ENCODE results near the gene KIAA1614. TPM values are rescaled to one million over a fixed set of nuclear protein-coding genes. Genes with fewer than 3 reads are reported as not detected.

KIAA1614 gene
- total RNA-seq, 1 donor: 10.6 TPM

DNA sequence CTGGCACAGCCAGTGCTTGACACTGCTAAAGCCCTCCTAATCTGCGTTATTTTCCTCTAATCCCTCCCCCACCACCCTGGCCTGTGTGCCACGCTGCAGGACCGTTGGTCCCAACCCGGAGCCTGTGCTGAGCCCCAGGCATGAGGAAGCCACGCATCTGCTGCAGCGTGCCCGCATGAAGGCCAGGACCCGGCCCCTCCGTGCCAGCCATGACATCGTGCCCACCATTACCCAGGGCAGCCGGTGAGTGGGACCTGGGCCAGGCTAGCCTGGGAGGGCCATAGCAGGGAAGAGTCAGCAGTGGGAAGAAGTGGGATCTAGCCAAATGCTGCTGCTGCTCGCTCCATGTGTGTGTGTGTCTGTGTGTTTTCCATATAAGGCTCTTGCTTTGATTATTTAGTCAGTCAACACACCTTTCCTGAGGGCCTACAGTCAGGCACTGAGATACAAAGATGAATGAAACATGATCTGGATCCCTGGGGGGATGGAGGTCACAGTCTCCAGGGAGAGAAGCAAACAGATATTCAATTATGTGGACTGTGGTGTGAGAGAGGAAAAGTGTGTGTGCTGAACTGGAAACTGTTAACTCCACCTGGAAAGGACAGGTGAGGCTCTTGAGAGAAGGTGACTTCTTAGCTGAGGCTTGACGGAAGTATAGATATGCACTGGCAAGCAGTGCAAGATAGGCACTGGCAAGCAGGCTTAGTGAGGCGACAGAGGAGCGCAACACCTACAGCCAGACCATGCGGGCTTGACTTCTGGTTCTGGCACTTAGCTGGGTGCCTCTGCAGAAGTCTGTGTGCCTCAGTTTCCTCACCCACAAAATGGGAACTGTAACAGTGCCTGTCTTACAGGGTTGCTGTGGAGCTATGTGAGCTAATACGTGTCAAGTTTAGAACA, 15.9 kb downstream of the KIAA1614 start:
- TF ChIP-seq, protein P1, sequence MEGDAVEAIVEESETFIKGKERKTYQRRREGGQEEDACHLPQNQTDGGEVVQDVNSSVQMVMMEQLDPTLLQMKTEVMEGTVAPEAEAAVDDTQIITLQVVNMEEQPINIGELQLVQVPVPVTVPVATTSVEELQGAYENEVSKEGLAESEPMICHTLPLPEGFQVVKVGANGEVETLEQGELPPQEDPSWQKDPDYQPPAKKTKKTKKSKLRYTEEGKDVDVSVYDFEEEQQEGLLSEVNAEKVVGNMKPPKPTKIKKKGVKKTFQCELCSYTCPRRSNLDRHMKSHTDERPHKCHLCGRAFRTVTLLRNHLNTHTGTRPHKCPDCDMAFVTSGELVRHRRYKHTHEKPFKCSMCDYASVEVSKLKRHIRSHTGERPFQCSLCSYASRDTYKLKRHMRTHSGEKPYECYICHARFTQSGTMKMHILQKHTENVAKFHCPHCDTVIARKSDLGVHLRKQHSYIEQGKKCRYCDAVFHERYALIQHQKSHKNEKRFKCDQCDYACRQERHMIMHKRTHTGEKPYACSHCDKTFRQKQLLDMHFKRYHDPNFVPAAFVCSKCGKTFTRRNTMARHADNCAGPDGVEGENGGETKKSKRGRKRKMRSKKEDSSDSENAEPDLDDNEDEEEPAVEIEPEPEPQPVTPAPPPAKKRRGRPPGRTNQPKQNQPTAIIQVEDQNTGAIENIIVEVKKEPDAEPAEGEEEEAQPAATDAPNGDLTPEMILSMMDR (IDR thresholded peaks at IDR 0.05; ENCODE audit: insufficient read depth, low read length): no peak
- H3K4me3 ChIP-seq (ENCODE audit: low read depth, low read length): no peak overlapping the region
- DNase-seq (ENCODE audit: low read depth): no peak

DNA sequence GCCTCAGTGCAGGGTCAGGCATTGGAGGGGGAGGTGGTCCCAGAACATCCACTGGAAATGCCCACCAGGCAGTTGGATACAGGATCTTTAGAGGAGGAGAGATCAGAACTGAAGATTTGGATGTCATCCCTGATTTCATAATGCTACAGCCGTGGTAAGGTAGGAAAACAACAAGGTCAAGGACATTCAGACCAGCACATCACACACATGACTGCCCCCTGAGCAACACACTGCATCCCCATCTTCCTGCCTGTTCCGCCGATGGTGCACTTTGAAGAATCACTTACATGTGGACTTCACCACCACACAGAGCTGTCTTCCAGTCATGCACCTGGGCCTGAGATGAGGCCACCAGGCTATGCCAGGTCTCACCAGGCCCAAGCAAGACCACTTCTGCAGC, 16.7 kb downstream of the KIAA1614 start:
- TF ChIP-seq, protein P1 (IDR thresholded peaks at IDR 0.05; ENCODE audit: insufficient read depth, low read length): no peak
- DNase-seq (ENCODE audit: low read depth): no peak
- H3K4me3 ChIP-seq (ENCODE audit: low read depth, low read length): no peak overlapping the region

DNA sequence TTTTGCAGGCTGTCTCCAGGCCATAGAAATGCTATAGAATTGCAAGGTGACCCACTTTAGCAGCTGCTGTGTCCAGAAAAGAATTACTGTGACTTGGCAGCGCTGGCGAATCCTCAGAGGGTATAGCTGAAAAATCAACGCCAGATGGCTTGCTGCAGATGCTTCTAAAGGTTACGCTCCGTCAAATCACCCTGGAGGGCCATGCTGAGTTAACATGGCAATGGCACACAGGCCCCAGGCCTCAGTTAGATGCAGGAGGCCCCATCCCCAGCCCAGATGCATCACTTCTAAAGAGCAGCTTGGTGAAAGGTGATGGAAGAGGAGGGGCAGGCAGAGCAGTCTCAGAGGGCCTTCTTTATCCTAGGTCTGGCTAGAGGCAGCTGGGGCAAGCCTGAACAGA, 18.0 kb downstream of the KIAA1614 start:
- no peak overlapping the region for H3K4me3 ChIP-seq (ENCODE audit: low read depth, low read length)
- TF ChIP-seq, protein P1 (IDR thresholded peaks at IDR 0.05; ENCODE audit: insufficient read depth, low read length): no peak
- DNase-seq (ENCODE audit: low read depth): no peak

DNA sequence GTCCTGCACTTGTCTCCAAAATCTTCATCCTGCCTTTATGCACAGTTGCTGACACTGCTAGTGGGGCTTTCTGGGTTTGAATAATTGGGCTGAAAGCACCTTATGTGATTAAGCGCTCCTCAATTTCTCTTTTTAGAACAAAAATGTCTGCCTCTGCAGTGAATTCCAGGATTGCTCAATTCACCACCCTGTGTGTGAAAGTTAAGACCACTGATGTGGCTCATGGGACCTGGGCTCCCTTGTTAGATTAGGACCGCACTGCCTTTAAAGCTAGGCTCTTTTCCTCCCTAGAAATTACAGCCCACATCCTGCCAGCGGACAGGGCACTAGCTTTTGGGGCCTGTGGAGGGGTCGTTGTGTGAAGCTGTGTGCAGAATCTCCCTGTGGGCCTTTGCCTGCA, 18.8 kb downstream of the KIAA1614 start:
- no peak overlapping the region for H3K4me3 ChIP-seq (ENCODE audit: low read depth, low read length)
- TF ChIP-seq, protein P1 (IDR thresholded peaks at IDR 0.05; ENCODE audit: insufficient read depth, low read length): no peak
- DNase-seq (ENCODE audit: low read depth): no peak

DNA sequence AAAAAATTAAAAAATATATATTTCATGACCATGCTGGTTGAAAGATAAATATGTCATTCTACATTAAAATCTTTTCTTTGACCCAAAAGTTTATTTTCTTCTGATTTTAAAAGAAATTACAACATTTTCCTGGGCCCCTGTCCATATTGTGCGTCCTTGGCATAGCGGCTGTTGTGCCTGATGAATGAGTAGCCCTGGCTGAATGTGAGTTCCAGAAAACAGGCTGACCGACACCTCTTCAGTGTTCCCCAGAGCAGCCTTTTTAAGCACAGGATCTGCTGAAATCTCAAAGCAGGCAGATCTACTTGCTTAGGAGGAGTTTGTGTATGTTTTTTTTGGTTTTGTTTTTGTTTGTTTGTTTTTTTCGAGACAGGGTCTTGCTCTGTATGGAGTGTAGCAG, 19.7 kb downstream of the KIAA1614 start:
- no peak for DNase-seq (ENCODE audit: low read depth)
- TF ChIP-seq, protein P1 (IDR thresholded peaks at IDR 0.05; ENCODE audit: insufficient read depth, low read length): no peak
- no peak overlapping the region for H3K4me3 ChIP-seq (ENCODE audit: low read depth, low read length)

DNA sequence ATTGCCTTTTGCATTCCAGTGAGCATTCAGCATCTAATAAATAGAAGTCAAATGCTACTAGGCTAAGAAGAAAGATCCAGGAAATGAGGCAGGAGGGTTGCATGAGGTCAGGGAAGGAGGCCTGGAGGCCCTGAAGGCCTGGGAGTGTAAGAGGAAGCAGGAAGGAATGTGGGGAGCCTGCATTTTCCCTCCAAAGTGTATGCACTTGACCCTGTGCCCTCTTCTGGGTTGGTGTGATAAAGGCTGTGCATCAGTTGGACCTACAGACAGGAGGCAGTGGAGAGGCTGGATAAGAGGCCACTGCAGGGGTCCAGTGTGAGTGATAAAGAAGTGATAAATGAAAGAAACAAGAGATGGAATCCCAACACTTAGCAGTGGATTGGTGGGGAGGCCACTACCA, 20.4 kb downstream of the KIAA1614 start:
- DNase-seq (ENCODE audit: low read depth): no peak
- H3K4me3 ChIP-seq (ENCODE audit: low read depth, low read length): no peak overlapping the region
- TF ChIP-seq, protein P1 (IDR thresholded peaks at IDR 0.05; ENCODE audit: insufficient read depth, low read length): no peak
